ENCODE results near the gene CCL1. TPM values are rescaled to one million over a fixed set of nuclear protein-coding genes. Genes with fewer than 3 reads are reported as not detected.

The CCL1 gene
- polyA plus RNA-seq, 1 of the 3 experiments (the other 2 are of a cell fraction) = not detected

DNA sequence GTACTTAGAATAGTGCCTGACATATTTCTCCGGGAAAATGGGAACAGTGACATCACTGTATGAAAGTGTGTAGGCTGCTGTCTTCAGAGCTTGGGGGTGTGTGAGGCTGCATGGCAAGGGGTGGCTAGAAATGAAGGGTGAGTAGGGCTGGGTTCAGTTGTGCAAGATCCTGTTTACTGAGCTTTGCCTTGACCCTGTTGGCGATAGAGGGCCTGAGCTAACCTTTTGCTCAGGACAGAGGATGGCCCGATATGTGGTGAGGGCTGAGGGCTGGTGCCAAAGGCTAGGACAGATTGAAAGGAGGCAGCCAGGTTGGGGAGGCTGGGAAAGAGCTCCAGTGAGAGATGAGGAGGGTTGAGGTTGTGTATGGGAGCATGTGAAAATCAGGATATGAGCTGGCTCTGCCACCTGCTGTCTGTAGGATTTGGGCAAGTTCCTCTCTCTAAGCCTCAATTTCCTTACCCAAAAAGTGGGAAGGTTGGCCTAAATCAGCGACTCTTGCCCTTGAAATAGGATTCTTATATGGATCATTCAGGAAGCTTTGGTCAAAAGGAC is 6.0 kb upstream of the CCL1 start:
- WGBS (ENCODE audit: low lambda C conversion rate) = 21% methylated on average over 4 of the region's 4 CpGs
- Histone ChIP-seq H3K4me1 (ENCODE audit: control insufficient read depth in 1 of 2, insufficient read depth in 2 of 2, low read depth in 1 of 2, low read length in 1 of 2) (no peaks in the 10 kb centered on the region), H3K27ac (ENCODE audit: low read depth in 2 of 2, low read length in 1 of 2) (no peak overlapping the region), H3K4me2 (no peak overlapping the region), H3K9me3 (no peaks in the 10 kb centered on the region), H3K36me3 (replicated peaks in 1 of 2; ENCODE audit: control insufficient read depth in 1 of 2, insufficient read depth in 2 of 2, low read length in 1 of 2) (no peaks in the 10 kb centered on the region), H3K27me3 (ENCODE audit: insufficient read depth) (no peaks in the 10 kb centered on the region; the same call in 1 of the 2 replicates), H3K9ac (no peak overlapping the region), H3K9me2 (no peaks in the 10 kb centered on the region), H3K4me3 (ENCODE audit: low read depth in 2 of 2, low read length in 1 of 2) (no peak overlapping the region), H3F3A (replicated peaks; ENCODE audit: insufficient read depth) (no peaks in the 10 kb centered on the region), H2AFZ (ENCODE audit: low read depth) (no peak overlapping the region), H3K79me2 (ENCODE audit: insufficient read depth) (no peaks in the 10 kb centered on the region), H4K20me1 (ENCODE audit: insufficient read depth) (no peaks in the 10 kb centered on the region)
- ChIA-PET POLR2A (no interaction called here), CTCF (interaction anchor here (1.6 to 4.6 kb wide), 4 partner anchors 8 to 198 kb away, joined by 3 to 53 read pairs (median 9); no protein-coding TSS in a partner anchor)
- no peak for DNase-seq
- TF ChIP-seq, protein P1, sequence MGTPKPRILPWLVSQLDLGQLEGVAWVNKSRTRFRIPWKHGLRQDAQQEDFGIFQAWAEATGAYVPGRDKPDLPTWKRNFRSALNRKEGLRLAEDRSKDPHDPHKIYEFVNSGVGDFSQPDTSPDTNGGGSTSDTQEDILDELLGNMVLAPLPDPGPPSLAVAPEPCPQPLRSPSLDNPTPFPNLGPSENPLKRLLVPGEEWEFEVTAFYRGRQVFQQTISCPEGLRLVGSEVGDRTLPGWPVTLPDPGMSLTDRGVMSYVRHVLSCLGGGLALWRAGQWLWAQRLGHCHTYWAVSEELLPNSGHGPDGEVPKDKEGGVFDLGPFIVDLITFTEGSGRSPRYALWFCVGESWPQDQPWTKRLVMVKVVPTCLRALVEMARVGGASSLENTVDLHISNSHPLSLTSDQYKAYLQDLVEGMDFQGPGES (IDR thresholded peaks at IDR 0.05; ENCODE audit: low read depth, low read length) = no peak
- TF ChIP-seq MXI1 (IDR thresholded peaks at IDR 0.05; ENCODE audit: low read depth, low read length) = no peak
- no peak for TF ChIP-seq EZH2phosphoT487 (IDR thresholded peaks at IDR 0.05; ENCODE audit: borderline replicate concordance, low read depth)
- no peak for TF ChIP-seq TAF1 (IDR thresholded peaks at IDR 0.05; ENCODE audit: borderline replicate concordance, low read depth, low read length)
- TF ChIP-seq CHD2 (IDR thresholded peaks at IDR 0.05; ENCODE audit: low read length, partially characterized antibody) = no peak
- TF ChIP-seq RAD21 (IDR thresholded peaks at IDR 0.05; ENCODE audit: low read length) = no peak

DNA sequence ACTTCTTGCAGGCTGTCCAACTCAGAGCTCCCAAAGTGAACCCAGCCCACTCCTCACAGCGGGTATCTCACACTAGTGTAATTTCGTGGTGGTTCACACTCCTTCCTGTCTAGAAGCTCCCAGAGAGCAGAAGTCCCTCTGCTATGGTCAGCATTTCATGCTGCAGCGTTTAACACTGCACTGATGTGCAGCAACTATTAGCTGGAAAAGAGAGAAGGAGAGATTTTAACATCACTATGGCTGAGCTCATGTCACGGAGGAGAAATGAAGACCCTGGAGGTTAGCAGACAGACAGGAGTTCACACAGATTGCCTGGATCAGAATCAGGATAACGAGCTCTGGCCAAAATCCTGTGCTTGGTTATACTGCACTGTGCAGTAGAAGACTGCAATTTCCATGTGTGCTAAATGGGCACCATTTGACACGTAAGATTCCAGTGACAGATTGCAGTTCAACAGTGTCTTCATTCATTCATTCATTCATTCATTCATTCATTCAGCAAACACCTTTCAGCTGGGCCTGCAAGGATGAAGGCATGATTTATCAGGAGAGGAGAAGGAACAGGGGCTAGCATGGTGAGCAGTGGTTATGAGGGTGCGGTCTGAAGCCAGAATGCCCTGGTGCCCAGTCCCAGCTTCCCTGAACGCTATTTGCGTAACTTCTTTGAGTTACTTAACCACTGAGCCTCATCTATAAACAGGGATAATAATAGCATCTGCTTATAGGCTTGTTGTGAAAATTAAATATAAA is 5.3 kb upstream of the CCL1 start:
- H3K79me2 ChIP-seq (ENCODE audit: insufficient read depth) = no peaks in the 10 kb centered on the region
- H4K20me1 ChIP-seq (ENCODE audit: insufficient read depth) = no peaks in the 10 kb centered on the region
- POLR2A ChIA-PET = no interaction called here
- H3K36me3 ChIP-seq (replicated peaks in 1 of 2; ENCODE audit: control insufficient read depth in 1 of 2, insufficient read depth in 2 of 2, low read length in 1 of 2) = no peaks in the 10 kb centered on the region
- no peaks in the 10 kb centered on the region for H3K4me1 ChIP-seq (ENCODE audit: control insufficient read depth in 1 of 2, insufficient read depth in 2 of 2, low read depth in 1 of 2, low read length in 1 of 2)
- H3F3A ChIP-seq (replicated peaks; ENCODE audit: insufficient read depth) = no peaks in the 10 kb centered on the region
- no peak overlapping the region for H3K9ac ChIP-seq
- no peaks in the 10 kb centered on the region for H3K9me3 ChIP-seq
- no peak overlapping the region for H3K4me3 ChIP-seq (ENCODE audit: low read depth in 2 of 2, low read length in 1 of 2)
- CTCF ChIA-PET = interaction anchor here (1.6 to 2.6 kb wide), 3 partner anchors 9 to 197 kb away, joined by 3 to 11 read pairs (median 7); no protein-coding TSS in a partner anchor
- no peak overlapping the region for H3K27ac ChIP-seq (ENCODE audit: low read depth in 2 of 2, low read length in 1 of 2)
- no peak overlapping the region for H2AFZ ChIP-seq (ENCODE audit: low read depth)
- no peak for TF ChIP-seq RXRA (IDR thresholded peaks at IDR 0.05; ENCODE audit: borderline replicate concordance, low read depth)
- no peak for TF ChIP-seq TCF12 (IDR thresholded peaks at IDR 0.05)
- no peak for TF ChIP-seq NFIC (IDR thresholded peaks at IDR 0.05; ENCODE audit: borderline replicate concordance)
- TF ChIP-seq, protein P2, sequence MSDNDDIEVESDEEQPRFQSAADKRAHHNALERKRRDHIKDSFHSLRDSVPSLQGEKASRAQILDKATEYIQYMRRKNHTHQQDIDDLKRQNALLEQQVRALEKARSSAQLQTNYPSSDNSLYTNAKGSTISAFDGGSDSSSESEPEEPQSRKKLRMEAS (IDR thresholded peaks at IDR 0.05; ENCODE audit: low read depth) = no peak
- no peak for TF ChIP-seq SMC3 (IDR thresholded peaks at IDR 0.05; ENCODE audit: low read depth, low read length)
- TF ChIP-seq, protein P3, sequence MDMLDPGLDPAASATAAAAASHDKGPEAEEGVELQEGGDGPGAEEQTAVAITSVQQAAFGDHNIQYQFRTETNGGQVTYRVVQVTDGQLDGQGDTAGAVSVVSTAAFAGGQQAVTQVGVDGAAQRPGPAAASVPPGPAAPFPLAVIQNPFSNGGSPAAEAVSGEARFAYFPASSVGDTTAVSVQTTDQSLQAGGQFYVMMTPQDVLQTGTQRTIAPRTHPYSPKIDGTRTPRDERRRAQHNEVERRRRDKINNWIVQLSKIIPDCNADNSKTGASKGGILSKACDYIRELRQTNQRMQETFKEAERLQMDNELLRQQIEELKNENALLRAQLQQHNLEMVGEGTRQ (IDR thresholded peaks at IDR 0.05; ENCODE audit: borderline replicate concordance, low read depth, low read length) = no peak
- H3K4me2 ChIP-seq = no peak overlapping the region
- no peaks in the 10 kb centered on the region for H3K9me2 ChIP-seq
- H3K27me3 ChIP-seq (ENCODE audit: insufficient read depth) = no peaks in the 10 kb centered on the region; the same call in 1 of the 2 replicates
- 36% methylated on average over 9 of the region's 9 CpGs for WGBS (ENCODE audit: low lambda C conversion rate)
- no peak for DNase-seq

Data from SK-N-SH (cell line).